ENCODE measurements around the gene CACNG7.

Gene CACNG7

DNA sequence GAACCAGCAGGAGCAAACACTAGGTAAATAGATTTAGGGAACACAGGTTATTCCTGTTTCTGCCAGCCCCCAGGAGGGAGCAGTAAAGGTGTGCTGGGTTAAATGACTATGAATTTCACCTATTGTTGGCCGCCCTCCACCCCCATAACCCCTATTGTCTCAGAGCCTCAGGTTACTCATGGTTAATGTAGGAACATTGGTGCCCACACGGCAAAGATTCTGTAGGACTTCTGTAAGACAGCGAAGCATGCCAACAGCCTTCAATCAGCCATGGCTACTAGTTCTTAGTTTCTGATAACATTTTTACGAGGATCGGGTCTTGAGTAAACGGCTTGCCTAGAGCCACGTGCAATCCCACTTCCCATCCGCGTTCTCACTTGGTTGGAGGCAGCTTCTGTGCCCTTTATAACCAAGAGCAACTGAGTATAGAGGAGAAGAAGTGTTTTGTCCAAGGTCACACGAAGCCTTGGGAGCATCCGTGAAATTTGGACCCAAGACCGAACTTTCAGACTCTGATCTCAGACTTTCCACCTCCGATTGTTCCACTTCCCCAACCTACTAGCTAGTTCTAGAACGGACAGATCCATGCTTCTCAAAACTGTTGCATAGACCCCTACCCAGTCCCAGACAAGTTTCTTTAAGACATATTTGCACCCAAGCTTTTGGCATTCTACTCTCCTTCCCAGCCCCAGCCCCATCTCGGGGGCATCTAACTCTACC is 48.5 kb downstream of the CACNG7 start:
- no peak for DNase-seq

DNA sequence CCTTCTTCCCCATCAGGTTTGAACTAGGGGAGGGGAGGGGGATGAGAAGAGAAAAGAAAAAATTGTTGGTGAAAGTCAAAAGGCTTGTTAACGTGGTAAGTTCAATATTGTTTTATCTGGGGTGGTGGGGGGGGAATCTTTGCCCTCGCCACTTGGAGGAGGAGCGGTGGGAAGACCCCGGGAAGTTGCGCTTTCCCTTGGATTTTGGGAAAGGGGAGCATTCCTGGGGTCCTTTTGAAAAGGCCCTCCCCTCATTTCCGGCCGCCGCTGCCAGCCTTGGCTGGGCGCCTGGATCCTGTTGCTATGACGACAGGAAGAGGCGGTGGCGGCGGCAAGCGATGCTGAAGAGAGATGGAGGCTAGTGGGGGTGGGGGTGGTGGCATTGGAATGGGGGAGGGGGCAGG is 49.1 kb downstream of the CACNG7 start:
- DNase-seq, result no peak

DNA sequence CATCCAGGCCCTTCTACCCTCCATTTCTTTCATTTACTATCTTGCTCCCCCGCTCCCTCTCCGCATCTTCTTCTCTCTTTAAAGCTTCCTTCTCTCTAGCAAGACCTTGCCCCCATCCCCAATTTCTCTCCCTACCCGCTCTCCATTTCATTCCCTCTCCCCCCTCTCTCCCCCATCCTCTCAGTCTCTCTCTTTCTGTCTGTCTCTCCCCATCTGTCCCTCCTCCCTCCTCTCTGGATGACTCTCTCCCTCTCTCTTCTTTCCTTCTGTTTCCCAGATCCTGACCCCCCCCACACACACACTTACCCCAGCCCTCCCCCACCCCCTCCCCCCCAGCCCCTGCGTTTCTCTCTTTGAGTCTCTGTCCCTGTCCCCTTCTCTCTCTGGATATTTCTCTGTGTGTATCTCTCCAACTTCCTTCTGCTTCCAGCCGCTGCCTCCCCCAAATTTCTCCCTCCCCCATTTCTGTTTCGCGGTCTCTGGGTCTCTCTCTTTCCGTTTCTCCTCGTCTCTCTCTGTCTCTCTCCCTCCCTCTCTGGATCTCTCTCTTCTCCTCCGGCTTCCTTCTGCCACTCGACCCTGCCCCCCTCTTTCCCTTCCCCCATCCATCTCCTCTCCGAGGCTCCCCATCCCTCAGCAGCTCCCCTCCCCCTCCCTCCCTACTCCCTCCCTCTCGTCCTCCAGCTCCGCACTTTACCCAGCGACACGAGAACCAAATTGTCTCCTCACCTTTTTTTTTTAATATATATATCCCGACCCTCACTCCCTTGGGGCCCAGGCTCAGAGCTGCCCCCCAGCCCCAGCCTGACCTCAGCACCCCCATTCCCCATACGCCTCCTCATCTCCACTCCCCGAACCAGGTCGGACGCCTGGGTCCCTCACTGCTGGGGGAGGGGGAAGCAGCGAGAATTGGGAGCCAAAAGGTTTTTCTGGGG is 50.0 kb downstream of the CACNG7 start:
- no peak for DNase-seq

DNA sequence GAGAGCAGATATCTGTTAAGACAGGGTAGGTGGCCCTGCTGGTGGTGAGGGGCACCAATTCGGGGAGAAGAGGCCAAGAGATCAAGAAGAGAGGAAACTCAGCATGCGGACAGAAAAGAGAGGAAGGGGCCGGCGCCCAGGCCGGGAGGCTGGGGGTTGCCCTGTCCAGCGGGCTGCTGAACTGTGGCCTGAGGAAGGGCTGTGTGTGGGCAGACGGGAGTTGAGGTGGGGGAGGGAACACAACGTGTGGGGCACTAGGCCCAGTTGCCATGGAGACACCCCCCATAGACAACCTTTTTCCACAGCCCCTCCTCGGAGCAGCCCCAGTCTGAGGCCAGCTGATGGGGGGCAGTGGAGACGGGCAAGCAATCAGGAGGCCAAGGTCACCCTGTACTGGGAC is 51.1 kb downstream of the CACNG7 start:
- DNase-seq, result no peak

DNA sequence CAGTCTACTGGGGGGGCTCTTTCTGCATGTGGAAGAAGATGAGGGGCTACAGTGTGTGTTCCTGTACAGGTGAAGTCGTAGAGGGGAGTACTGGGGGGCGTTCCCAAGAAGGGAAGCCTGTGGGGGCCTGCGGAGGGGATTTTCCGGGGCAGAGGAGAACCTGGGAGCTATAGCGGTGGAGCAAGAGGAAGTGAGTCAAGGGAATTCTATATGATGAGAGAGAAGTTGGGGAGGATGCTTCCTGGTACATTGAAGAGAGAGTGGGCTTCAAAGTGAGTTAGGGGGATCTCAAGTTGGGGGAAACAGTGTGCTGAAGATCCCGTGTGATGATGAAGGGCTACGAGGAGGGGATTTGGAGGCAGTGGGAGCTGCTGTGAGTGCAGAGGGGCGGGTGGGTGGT is 51.8 kb downstream of the CACNG7 start:
- no peak for DNase-seq

DNA sequence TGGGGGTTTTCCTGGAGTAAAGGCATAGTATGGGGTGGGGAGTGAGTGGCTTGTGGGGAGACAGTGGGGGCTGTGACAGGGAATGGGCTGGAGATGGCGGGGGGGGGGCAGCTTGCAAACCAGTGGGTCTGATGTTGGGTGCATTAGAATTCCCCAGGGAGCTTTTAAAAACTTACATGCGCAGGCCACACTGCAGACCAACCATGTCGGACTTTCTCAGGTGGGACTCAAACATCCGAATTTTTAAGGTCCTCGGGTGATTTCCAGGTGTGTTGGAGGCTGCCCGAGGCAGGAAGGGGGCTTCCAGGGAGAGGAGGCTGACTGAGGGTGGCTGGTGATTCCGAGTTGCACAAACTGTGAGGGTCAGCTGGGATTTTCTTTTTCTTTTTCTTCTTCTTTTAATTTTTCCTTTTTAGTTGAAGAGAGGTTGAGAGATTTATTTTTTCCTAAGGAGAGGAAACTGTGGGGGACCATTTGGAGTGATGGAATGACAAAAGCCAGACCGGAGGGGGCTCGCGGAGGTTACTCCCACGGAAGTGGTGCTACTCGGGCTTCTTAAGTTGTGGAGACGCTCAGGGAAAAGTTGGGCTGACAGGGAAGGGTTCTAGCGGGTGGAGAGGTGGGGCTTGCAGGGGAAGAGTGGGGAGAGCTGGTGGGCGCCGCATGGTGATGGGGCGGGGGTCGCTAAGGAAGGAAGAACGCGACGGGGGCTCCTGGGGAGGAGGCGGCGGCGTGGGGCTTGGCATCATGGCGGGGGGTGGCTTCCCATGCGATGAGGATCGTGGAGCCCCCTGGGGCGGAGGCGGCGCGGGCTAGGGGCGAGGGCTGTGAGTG is 52.7 kb downstream of the CACNG7 start:
- no peak for DNase-seq

DNA sequence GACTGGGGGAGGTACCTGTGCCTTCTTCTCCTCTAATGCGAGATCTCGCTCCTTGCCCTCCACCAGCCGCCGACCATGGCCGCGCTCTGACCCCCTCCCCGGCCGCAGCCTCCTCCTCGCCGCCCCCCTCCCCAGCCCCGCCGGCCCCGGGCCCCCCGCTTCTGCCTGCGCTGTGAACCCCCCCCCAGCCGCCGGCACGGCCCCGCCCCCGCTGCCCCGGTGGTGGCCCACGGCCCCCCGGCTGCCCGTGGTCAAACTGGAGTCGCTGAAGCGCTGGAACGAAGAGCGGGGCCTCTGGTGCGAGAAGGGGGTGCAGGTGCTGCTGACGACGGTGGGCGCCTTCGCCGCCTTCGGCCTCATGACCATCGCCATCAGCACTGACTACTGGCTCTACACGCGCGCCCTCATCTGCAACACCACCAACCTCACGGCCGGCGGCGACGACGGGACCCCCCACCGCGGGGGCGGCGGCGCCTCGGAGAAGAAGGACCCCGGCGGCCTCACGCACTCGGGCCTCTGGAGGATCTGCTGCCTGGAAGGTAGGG is 53.9 kb downstream of the CACNG7 start, which contains the start of gene CACNG8:
TSS of gene CACNG8 (plus strand) at position 51 of the 545 bp plus-strand sequence.
- no peak for DNase-seq

DNA sequence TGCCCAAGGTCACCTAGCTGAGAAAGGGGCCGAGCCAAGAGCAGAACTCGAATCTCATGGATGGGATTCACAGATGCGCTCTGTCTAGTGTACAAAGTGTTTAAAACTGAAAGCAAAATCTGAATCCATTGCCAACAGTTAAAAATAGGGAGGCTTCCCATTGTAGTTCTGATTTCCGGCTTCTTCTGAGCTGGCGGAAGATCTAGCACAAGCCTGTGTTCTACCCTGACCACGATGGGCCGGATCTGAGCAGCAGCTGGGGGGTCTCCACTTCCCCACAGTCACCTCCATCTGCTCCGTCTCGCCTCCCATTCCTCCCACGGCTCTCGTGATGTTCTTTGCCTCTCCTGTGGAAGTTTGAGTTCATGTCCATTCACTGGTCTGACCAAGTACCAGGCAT is 56.0 kb downstream of the CACNG7 start:
- no peak for DNase-seq

DNA sequence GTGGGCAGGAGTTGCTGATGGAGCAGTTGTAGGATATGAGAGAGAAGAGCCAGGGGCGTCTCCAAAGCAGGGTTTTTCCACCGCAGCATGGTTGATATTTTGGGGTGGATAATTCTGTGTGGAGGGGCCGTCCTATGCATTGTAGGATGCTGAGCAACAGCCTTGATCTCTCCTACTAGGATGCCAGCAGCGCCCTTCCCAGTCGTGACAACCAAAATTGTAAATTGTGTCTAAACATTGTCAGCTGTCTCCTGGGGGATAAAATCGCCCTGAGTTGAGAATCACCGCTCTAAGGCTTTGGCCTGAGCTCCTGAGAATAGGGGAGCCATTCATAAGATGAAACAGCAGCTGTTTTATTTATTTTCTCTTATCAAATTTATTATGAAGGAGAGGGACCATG is 57.9 kb downstream of the CACNG7 start:
- DNase-seq, result no peak

DNA sequence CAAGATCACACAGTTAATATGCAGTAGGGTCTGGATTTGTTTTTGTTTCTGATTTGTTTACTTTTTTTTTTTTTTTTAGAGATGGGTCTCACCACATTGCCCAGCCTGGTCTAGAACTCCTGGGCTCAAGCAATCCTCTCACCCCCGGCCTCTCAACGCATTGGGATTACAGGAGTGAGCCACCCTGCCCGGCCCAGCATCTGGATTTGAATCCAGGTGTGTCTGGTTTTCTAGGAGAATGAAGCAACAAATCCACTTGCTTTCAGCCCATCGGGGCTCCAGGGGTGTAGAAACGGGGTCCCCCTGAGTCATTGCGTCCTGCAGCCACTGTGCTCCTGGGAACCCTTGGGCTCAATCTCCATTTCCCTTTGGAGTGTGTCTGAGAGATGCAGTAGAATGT is 60.3 kb downstream of the CACNG7 start:
- DNase-seq, result no peak

DNA sequence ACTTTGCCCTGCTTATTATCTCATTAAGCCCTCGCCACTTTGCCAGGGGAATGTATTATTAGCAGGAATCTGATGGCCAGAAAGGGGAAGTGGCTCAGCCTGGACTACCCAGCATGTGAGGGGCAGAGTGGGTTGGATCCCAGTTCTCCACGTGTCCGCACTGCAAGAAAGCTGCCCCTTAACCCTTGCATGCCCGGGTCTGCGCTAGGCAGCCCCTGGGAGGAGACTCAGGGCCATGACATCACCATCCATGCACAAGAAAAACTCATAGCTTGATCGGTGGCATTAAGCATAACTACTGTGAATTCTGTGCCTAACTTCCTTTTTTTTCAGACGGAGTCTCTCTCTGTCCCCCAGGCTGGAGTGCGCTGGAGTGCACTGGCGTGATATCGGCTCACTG is 62.6 kb downstream of the CACNG7 start:
- DNase-seq, result peak; percentile 35

DNA sequence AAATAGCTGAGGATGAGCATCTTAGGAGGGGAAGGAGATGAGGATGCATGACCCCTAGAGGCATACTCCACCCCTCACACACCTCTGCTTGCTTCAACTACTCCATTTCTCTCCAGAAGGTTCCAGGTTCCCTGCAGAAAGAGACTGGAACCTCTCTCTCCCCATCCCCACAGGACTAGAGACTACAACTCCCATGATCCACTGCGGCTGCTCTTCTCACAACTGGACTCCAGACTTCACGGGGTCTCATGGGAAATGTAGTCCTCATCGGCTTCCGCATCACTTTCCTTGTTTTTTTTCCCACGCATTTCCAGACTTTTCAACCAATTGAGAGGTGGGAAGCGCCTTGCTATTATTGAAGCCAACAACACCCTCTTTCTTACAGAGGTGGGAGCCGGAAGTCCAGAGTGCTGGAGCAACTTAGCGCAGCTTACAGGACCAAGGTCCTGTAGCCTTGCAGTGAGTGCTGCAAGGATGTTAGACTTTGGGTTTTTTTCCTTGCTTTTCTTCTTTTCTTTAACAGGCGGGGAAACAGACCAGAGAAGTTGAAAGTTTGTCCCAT is 68.4 kb downstream of the CACNG7 start:
- peak; percentile 91 for DNase-seq

DNA sequence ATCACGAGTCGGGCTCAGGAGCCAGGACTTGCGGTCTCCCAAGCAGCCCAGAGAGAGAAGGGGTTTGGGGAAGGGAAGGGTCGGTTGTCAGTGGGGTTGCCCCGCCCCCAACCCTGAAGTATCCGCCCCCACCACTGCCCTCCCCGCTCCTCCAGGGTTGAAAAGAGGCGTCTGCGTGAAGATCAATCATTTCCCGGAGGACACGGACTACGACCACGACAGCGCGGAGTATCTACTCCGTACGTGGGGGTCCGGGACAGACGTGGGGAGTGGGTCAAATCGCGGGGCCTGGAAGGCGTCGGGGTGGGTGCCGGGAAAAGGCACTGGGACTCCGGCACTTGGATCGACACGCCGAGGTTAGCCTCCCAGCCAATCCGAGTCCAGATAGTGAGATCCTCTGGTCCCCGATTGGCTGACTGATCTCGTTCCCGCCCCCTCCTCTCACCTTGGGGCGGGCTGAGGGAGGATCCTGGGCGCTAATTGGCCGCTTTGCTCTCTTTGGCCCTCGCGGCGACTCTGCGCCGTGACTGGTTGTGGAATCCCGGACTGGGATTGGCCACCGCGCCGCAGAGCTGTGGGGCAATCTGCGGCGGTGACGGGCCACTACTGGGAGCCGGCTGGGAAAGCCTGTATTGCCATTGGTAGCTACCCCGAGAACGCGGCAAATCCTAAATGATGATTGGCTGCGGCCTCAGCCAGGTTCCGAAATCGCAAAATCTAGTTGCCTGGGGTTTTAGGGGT is 69.1 kb downstream of the CACNG7 start:
- peak; percentile 63 for DNase-seq

DNA sequence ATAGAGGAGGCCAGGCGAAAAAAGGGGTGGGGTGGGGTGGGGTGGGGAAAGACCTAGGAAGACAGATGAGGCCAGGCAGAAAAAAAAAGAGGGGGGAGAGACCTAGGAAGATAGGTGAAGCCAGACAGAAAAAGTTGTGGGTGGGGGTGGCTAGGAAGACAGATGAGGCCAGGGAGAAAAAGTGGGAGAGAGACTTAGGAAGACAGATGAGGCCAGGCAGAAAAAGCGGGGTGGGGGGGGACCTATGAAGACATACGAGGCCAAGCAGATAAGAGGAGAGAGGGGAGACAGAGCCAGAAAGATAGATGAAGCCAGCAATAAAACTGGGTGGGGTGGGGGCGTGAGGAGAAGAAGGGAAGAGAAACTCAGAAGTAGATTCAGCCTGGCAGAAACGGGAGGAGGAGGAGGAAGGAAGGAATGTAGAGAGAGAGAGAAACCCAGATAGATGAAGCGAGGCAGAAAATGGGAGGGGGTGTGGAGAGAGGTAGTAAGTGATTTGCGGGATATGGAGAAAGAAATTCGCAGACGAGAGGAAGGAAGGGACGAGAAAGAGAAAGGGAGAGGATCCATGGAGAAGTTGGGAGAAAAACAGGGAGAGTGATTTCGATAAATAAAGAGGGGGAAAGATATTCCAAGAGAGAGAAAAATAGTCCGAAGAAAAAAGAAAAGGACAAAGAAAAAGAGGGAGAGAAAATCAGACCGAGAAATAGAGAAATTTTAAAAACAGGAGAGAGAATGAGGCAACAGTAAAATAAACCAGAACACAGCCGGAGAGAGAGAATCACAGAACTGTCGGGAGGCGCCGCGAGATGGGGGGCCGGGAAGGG is 70.1 kb downstream of the CACNG7 start:
- no peak for DNase-seq

DNA sequence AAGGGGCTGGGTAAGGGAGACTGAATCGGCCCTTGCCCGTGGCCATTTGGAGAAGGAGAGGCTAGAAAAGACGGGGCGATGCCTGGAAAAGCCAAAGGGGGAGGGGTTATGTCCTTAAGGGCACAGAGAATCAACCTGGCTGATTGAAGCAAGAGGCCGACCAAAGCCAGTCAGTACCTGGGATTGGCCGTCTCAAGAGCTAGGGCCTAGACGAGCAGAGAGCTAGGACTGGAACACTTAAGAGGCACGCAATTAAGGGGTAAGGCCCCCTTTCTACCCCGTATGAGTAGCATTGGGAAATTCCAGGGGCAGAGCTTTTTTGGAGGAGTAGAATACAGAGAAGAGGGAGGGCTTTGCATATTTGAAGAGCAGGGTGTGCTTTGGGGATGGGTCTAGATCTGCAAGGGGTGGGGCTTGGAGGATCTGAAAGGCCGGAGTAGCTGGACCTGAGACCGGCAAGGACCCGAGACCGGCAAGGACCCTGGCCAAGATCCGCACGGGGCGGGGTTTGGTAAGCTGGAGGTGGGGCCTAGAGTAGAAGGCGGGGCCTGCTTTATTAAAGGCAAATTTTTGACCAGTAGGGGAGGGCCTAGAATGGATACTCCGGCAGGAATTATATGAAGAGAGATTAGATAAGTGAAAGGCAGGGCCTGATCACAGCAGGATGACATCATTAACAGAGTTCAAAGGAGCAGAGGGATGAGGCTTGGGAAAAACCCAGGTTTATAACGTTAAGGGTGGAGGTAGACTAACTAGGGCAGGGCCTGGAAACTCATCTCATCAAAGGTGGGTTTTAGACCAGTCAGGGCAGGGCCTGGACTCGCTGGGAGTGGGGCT is 71.7 kb downstream of the CACNG7 start:
- no peak for DNase-seq

DNA sequence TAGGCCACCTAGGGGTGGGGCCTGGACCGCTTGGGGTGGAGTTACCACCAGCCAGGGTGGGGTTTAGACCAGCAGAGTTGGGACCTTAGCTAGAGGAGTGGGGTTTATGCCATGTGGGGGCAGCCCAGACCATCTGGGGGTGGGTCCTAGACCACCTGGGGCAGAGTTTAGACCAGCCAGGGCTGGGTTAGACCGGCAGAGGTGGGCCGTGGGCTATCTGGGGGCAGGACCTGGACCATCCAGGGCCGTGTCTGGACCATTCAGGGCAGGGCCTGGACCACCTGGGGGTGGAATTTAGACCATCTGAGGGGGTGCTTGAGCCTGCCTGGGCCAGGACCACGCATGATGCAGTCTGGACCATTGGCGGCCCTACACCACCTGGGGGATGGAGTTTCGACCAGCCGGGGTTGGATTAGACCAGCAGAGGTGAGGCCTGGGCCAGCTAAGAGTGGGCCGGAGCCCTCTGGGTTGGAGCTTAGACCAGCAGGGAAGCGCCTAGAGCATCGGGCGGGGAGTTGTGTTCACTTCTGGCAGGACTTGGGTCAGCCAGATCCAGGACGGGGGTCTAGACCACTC is 72.4 kb downstream of the CACNG7 start:
- DNase-seq, result no peak

DNA sequence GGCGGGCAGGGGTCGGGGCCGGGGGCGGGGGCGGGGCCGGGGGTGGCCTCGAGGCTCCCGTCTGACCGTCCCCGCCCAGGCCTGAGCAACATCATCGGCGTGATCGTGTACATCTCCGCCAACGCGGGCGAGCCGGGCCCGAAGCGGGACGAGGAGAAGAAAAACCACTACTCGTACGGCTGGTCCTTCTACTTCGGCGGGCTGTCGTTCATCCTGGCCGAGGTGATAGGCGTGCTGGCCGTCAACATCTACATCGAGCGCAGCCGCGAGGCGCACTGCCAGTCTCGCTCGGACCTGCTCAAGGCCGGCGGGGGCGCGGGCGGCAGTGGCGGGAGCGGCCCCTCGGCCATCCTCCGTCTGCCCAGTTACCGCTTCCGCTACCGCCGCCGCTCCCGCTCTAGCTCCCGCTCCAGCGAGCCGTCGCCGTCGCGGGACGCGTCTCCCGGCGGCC is 72.9 kb downstream of the CACNG7 start:
- DNase-seq, result peak; percentile 29

DNA sequence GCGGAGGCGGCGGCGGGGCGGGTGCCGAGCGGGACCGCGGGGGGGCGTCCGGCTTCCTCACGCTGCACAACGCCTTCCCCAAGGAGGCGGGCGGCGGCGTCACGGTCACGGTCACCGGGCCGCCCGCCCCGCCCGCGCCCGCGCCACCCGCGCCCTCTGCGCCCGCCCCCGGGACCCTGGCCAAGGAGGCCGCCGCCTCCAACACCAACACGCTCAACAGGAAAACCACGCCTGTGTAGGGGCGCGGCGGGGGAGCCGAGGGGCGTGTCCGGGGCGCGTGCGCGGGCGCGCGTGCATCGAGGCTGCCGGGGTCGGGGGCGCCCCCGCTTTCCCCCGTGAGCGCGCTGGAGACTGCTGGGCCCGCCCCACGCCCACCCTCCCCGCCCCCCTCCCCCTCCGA is 73.5 kb downstream of the CACNG7 start:
- DNase-seq, result peak; percentile 55

All from hematopoietic multipotent progenitor cell treated with erythropoietin and hydrocortisone succinate and interleukin-3 and kit ligand, for 6 days (in vitro differentiated cells).